ENCODE data around the gene CHURC1. TPM values are rescaled to one million over a fixed set of nuclear protein-coding genes. Genes with fewer than 3 reads are reported as not detected.
"Not testable (repeated sequence)": the region's sequence is repeated elsewhere in the genome, so short reads cannot be mapped to it uniquely, and the experiment has no call there.

The CHURC1 gene
- total and polyA plus RNA-seq, 2 donors = 69.6 to 75.5 TPM

- peak overlapping the region; percentile 72 for H3K4me3 ChIP-seq (ENCODE audit: low read depth, low read length)
- no peak overlapping the region for H3K27ac ChIP-seq (ENCODE audit: low read depth)
- H3K4me1 ChIP-seq (ENCODE audit: insufficient read depth) = peaks cover 7% of the 10 kb centered on the region
- H3K36me3 ChIP-seq (ENCODE audit: insufficient read depth) = no peaks in the 10 kb centered on the region
- 3% methylated on average over 49 of the region's 49 CpGs for WGBS
- no peak for DNase-seq (ENCODE audit: extremely low spot score)
These were observed 33.8 kb upstream of the CHURC1 start for GRCh38 chr14:64880221-64881121.

GRCh38 chr14:64885559-64885958 lies 28.7 kb upstream of the CHURC1 start:
- Histone ChIP-seq H3K27ac (ENCODE audit: low read depth) (no peak overlapping the region), H3K4me3 (ENCODE audit: low read depth, low read length) (no peak overlapping the region), H3K36me3 (ENCODE audit: insufficient read depth) (no peaks in the 10 kb centered on the region), H3K4me1 (ENCODE audit: insufficient read depth) (no peaks in the 10 kb centered on the region)
- 93% methylated on average over 2 of the region's 2 CpGs for WGBS
- no peak for DNase-seq (ENCODE audit: extremely low spot score)

GRCh38 chr14:64889352-64889751 lies 24.9 kb upstream of the CHURC1 start:
- 90% methylated on average over 6 of the region's 6 CpGs for WGBS
- H3K4me3 ChIP-seq (ENCODE audit: low read depth, low read length) = no peak overlapping the region
- no peaks in the 10 kb centered on the region for H3K4me1 ChIP-seq (ENCODE audit: insufficient read depth)

GRCh38 chr14:64891173-64891838 lies 22.9 kb upstream of the CHURC1 start:
- WGBS = 89% methylated on average over 4 of the region's 4 CpGs
- no peak for DNase-seq (ENCODE audit: extremely low spot score)
- no peaks in the 10 kb centered on the region for H3K4me1 ChIP-seq (ENCODE audit: insufficient read depth)
- H3K36me3 ChIP-seq (ENCODE audit: insufficient read depth) = no peaks in the 10 kb centered on the region
- H3K4me3 ChIP-seq (ENCODE audit: low read depth, low read length) = no peak overlapping the region
- no peak overlapping the region for H3K27ac ChIP-seq (ENCODE audit: low read depth)

More at GRCh38 chr14:64889352-64889751, 24.9 kb upstream of the CHURC1 start:
- H3K36me3 ChIP-seq (ENCODE audit: insufficient read depth) = no peaks in the 10 kb centered on the region
- no peak overlapping the region for H3K27ac ChIP-seq (ENCODE audit: low read depth)
- DNase-seq (ENCODE audit: extremely low spot score) = no peak

- no peak overlapping the region for H3K27ac ChIP-seq (ENCODE audit: low read depth)
- 48% methylated on average over 2 of the region's 2 CpGs for WGBS
- H3K4me1 ChIP-seq (ENCODE audit: insufficient read depth) = no peaks in the 10 kb centered on the region
- no peak for DNase-seq (ENCODE audit: extremely low spot score)
- no peak overlapping the region for H3K4me3 ChIP-seq (ENCODE audit: low read depth, low read length)
- no peaks in the 10 kb centered on the region for H3K36me3 ChIP-seq (ENCODE audit: insufficient read depth)
These were observed 22.3 kb upstream of the CHURC1 start for GRCh38 chr14:64891839-64892375.

GRCh38 chr14:64899958-64900357 lies 14.3 kb upstream of the CHURC1 start:
- H3K4me1 ChIP-seq (ENCODE audit: insufficient read depth) = no peaks in the 10 kb centered on the region
- H3K4me3 ChIP-seq (ENCODE audit: low read depth, low read length) = no peak overlapping the region
- DNase-seq (ENCODE audit: extremely low spot score) = no peak
- H3K36me3 ChIP-seq (ENCODE audit: insufficient read depth) = no peaks in the 10 kb centered on the region
- 77% methylated on average over 1 of the region's 1 CpG for WGBS
- H3K27ac ChIP-seq (ENCODE audit: low read depth) = no peak overlapping the region

GRCh38 chr14:64906022-64906421 lies 8.2 kb upstream of the CHURC1 start:
- no peak for DNase-seq (ENCODE audit: extremely low spot score)
- Histone ChIP-seq H3K4me1 (ENCODE audit: insufficient read depth) (no peaks in the 10 kb centered on the region), H3K27ac (ENCODE audit: low read depth) (no peak overlapping the region), H3K4me3 (ENCODE audit: low read depth, low read length) (no peak overlapping the region), H3K36me3 (ENCODE audit: insufficient read depth) (no peaks in the 10 kb centered on the region)
- 70% methylated on average over 6 of the region's 6 CpGs for WGBS

GRCh38 chr14:64910847-64911495 lies 3.3 kb upstream of the CHURC1 start:
- Histone ChIP-seq H3K4me1 (ENCODE audit: insufficient read depth) (peaks cover 1% of the 10 kb centered on the region), H3K27ac (ENCODE audit: low read depth) (no peak overlapping the region), H3K36me3 (ENCODE audit: insufficient read depth) (no peaks in the 10 kb centered on the region), H3K4me3 (ENCODE audit: low read depth, low read length) (no peak overlapping the region)
- WGBS = 20% methylated on average over 3 of the region's 3 CpGs
- no peak for DNase-seq (ENCODE audit: extremely low spot score)

- H3K36me3 ChIP-seq (ENCODE audit: insufficient read depth) = no peaks in the 10 kb centered on the region
- peaks cover 1% of the 10 kb centered on the region for H3K4me1 ChIP-seq (ENCODE audit: insufficient read depth)
- WGBS = 42% methylated on average over 1 of the region's 1 CpG
- DNase-seq (ENCODE audit: extremely low spot score) = no peak
- no peak overlapping the region for H3K4me3 ChIP-seq (ENCODE audit: low read depth, low read length)
- no peak overlapping the region for H3K27ac ChIP-seq (ENCODE audit: low read depth)
These were observed 2.0 kb upstream of the CHURC1 start for GRCh38 chr14:64912261-64912660.

- H3K4me3 ChIP-seq (ENCODE audit: low read depth, low read length); H3K27ac ChIP-seq (ENCODE audit: low read depth); H3K4me1 ChIP-seq (ENCODE audit: insufficient read depth); DNase-seq (ENCODE audit: extremely low spot score); H3K36me3 ChIP-seq (ENCODE audit: insufficient read depth): not testable (repeated sequence)
- WGBS = 51% methylated on average over 5 of the region's 5 CpGs
These were observed 778 bp upstream of the CHURC1 start for GRCh38 chr14:64913477-64913876.

- WGBS = 13% methylated on average over 4 of the region's 4 CpGs
- DNase-seq (ENCODE audit: extremely low spot score) = no peak
- Histone ChIP-seq H3K36me3 (ENCODE audit: insufficient read depth) (no peaks in the 10 kb centered on the region), H3K27ac (ENCODE audit: low read depth) (no peak overlapping the region), H3K4me3 (ENCODE audit: low read depth, low read length) (peak overlapping the region; percentile 92), H3K4me1 (ENCODE audit: insufficient read depth) (peaks cover 1% of the 10 kb centered on the region)
These were observed 772 bp downstream of the CHURC1 start for GRCh38 chr14:64915029-64915424.

- 93% methylated on average over 2 of the region's 2 CpGs for WGBS
- Histone ChIP-seq H3K27ac (ENCODE audit: low read depth) (no peak overlapping the region), H3K4me3 (ENCODE audit: low read depth, low read length) (no peak overlapping the region), H3K4me1 (ENCODE audit: insufficient read depth) (peaks cover 1% of the 10 kb centered on the region), H3K36me3 (ENCODE audit: insufficient read depth) (no peaks in the 10 kb centered on the region)
- DNase-seq (ENCODE audit: extremely low spot score) = no peak
These were observed 1.5 kb downstream of the CHURC1 start for GRCh38 chr14:64915797-64916196.

- no peak overlapping the region for H3K27ac ChIP-seq (ENCODE audit: low read depth)
- H3K4me3 ChIP-seq (ENCODE audit: low read depth, low read length) = no peak overlapping the region
- DNase-seq (ENCODE audit: extremely low spot score) = no peak
- peaks cover 1% of the 10 kb centered on the region for H3K4me1 ChIP-seq (ENCODE audit: insufficient read depth)
- 89% methylated on average over 4 of the region's 4 CpGs for WGBS
- H3K36me3 ChIP-seq (ENCODE audit: insufficient read depth) = no peaks in the 10 kb centered on the region
These were observed 4.0 kb downstream of the CHURC1 start for GRCh38 chr14:64918216-64918615.
